NCI-H146 treated with DMSO at 0.1 percent for 48 hours (cell line): ENCODE data around the gene LGALS9.

Source experiments
- DNase-seq: peaks from one replicate; lab custom pipeline; 2025; ENCODE audit not compliant: unreplicated experiment; lab: John Stamatoyannopoulos, UW

Gene LGALS9

DNA sequence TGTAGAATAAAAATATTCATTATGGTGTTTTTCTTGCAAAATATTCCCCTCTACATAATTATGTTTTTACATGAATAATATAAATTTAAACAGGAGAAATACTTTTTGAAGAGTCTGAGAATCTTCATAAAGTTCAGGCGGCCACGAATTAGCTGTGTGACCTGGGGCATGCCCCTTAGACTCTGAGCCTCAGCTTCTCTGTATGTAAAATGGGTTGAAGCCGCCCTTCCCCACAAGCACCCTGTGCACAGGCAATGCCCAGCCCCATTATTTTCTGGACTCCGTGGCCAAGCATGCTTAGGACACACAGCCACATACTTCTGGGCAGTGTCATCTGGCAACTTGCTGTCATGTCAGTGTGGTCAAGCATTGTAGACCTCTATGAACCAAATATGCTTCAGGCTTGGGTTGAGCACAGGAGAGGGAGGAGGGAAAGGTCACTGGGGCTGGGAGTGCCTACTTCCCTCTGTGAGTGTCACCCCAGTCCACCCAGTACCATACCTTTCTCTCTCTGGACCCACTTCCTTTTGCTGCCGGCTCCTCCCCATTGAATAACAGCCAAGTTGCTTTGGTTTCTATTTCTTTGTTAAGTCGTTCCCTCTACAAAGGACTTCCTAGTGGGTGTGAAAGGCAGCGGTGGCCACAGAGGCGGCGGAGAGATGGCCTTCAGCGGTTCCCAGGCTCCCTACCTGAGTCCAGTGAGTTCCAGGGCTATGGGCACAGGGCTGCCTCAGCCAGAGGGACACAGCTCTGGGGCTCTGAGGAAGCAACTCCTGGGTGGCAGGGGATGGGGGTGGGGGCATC, at the start of gene LGALS9:
Gene LGALS9, plus strand, starts transcription at position 582 of the 804 bp plus-strand sequence. Its CDS starts 78 bp downstream, at position 660.
- no peak for DNase-seq

DNA sequence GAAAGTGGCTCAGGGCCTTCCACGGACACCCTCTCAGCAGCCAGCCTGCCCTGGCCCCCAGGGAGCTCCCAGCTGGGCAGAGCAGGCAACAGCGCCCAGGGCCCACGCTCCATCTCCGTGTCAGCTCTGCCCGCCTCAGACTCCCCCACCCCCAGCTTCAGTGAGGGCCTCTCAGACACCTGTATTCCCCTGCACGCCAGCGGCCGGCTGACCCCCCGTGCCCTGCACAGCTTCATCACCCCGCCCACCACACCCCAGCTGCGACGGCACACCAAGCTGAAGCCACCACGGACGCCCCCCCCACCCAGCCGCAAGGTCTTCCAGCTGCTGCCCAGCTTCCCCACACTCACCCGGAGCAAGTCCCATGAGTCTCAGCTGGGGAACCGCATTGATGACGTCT, 48.3 kb upstream of the LGALS9 start:
- DNase-seq, result no peak

DNA sequence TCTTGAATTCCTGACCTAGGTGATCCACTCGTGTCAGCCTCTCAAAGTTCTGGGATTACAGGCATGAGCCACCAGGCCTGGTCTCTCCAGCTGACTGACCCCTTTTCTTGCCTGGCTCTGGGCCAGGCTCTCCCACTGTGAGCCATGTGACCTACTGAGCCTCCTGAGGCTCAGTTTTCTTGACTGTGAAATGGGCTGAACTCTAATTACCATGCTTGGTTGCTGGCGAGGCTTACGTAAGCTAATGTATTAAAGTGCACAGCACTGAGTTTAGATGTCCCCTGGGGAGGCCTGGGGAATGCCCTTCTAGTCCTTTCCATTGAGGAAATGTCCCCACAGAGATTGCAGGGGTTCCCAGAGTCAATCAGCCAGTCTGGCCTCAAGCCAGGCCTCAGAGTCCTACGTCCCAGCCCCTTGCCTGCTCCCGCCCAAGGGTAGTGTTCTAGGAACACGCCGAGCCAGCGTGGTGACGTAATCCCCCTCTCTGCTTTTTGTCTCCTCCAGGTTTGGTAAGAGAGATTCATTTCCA, 45.8 kb upstream of the LGALS9 start:
- DNase-seq, result no peak

DNA sequence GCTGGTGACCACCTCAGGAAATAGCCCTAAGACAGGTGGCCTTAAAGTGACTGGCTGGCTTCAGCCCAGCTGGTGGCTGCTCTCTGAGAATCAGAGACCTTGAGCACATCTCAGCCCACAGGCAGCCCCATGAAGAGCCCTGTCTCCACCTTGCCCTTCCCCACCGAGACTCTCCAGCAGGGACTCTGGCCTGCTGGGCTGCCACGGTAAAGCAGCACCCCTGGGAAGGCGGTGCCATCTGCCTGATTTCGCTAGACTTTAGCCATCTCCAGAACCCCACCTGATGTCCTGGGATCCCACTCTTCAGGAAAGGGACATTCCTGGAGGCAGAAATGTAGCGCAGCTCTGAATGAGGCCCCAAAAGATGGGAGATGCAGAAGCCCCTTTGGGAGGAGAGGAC, 45.2 kb upstream of the LGALS9 start:
- no peak for DNase-seq

DNA sequence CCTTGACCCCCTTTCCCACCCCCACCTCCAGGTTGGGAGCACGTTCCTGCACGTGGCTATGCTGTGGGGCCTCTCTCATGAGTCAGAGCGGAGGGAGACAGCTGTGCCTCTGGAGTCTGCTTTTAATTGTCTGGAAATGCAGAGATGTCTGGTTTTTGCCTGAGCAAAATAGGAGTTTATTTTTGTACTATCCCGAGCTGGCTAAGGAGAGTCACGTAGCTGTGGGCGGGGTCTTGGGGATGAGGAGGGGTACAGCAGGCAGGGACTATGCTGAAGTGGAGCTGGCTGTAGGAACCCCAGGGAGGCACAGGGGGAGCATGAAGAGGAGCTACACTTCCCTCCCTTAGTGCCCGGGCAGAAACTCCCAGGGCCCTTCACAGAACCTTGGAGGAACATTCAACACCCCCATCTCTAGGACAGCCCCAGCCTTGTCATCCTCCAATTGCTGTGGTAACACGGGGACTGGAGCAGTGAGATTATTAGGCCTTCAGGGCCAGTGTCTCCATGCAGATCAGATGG, 44.7 kb upstream of the LGALS9 start:
- DNase-seq, result no peak

DNA sequence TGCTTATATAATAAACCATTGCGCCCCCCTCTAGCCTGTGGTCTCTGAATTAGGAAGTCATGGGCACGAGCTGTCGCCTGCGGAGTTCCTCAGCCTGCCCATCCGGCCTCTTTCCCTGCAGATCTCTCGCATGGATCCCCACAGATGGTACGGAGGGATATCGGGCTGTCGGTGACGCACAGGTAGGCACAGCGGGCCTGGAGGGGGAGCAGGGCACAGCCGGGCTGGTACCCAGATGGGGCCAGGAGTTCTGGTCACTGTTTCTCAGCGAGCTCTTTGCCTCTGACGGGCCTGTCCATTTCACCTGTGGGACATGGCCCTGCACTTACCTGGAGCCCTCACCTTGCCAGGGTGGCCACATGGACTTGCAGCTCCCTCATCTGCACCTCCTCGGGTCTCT, 42.6 kb upstream of the LGALS9 start:
- DNase-seq, result no peak

DNA sequence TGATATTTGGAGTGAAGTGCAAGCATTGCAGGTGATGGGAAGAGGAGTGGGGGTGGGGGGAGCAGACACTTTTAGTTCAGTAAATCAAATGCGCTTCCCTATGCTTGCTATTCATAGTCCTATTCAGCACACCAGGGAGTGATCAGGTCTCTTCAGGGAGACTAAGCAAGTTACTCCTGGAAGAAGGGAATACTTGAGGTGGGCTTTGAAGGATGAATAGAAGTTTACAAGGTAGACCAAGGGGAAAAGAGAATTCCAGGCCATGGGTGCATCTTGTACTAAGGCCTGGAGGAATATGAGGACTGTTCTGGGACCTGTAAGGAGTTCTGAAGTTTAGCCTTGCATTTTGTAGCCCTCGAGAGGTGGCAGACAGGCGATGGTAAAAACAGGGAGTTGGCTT, 40.1 kb upstream of the LGALS9 start:
- DNase-seq, result no peak

DNA sequence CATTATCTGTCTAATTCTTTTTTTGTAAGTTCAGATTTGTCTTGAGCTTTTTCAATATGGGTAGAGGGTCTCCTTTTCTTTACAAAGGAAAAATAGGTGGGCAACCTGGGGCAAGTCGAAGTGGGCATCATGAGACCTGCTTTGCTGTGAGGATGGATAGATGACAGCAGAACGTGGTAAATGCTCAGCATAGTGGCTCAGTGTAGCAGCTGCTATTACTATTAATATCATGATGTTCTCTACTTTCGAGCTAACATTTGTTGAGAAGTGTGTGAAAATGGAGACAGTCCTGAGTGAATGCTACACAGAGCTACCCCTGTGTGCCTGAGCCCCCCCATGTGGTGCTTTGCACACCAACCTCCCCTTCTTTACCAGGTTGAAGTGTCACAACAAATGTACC, 39.0 kb upstream of the LGALS9 start:
- no peak for DNase-seq

DNA sequence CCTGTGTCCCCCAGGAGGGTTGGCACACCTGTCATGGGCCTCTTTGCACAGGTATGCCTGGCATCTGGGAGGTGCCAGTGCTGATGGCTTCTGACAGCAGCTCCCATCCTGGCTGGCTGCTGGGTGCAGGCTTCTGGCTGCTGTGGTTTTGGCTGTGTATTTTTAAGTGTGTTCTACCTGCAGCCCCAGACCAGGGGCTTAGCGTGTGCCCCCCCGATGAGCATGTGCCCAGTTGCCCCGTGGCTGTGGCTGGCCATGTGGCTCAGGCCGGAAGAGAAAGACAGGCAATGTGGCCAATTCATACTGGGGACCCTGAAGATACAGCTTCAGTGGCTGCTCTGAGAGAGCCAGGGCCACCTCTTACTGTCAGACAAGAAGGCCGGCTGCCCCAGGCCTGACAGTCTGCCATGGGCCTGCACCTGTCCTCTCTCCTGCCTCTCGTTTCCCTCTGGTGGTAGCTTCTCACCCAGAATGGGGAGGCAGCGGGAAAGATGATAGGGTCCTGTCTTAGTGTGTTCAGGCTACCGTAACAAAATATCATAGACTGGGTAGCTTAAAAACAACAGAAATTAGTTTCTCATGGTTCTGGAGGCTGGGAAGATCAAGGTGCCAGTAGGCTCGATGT, 37.6 kb upstream of the LGALS9 start:
- DNase-seq, result no peak

DNA sequence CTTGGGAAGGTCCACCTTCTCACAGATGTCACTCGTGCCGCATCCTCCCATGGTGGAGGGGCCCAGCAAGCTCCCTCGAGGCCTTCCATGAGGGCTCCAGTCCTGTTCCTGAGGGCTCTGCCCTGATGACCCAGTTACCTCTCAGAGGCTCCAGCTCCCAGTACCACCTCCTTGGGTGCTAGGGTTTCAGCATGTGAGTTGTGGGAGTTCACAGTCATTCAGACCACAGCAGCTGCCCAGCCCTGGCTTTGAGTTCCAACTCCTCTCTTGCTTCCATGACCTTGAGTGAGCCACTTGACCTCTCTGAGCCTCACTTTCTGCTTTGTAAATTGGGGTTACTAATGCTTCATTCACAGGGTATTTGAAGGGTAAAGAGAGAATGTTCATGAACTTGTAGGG, 37.1 kb upstream of the LGALS9 start:
- no peak for DNase-seq

DNA sequence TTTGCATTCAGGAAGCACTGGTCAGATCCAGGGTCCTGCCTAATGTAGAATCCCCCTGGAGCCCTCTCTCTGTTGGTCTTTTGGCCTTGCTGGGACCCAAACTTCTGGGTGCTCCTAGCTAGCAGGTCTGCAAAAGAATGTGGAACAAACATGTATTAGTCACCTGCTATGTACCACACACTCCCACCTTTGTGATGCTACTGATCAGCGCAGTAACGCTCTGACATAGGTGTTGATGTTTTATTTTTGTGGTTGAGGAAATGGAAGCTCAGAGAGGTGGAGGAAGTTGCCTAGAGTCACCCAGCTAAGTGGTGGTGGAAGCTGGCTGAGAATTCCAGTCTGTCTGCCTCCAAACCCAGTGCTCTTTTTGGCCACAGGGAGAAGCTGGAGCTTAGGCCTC, 35.8 kb upstream of the LGALS9 start:
- no peak for DNase-seq

DNA sequence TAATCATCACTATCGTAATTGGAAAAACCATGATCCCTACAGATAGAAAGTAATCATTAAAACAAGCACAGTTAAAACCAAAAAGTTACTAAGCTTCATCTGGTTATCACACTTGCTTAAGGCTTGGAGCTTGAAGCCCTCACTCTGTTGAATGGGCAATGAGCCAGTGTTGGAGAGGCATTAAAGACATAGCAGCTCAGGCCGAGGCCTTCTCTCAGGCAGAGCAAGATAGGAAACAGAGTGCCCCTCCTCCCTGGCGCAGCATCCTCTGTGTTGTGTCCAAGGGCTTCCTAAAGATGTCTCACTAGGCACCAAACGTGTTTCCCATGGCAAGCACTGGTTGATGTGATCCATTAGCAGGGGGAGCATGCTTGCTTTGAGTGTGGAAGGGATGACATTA, 34.9 kb upstream of the LGALS9 start:
- DNase-seq, result no peak

DNA sequence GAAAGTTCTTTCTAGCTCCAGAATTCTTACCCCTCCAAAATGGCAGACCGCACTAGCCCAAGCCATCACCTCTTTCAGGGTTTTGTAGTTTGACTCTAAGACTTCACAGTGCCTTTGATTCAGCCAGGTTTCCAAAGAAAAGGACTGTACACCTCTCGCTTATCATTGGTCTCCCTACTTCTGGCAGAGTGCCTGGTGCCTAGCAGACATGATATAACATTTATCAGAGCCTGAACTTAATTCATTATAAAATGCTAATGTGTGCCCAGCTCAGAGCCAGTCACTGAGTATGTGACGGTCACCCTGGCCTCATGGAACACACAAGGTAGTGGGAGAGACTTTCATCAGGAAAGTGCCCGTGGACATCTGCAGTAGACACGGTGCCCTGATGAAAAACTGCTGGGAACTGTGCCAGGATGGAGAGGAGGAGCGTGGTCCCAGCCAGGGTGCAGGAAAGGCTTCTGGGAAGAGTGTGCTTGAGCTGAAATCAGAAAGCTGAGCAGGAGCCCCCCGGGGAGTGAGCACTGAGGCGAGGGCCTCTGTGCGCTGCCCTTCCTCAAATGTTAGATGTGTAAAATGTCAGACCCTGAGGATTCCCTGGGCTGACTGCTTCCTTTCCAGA, 34.3 kb upstream of the LGALS9 start:
- no peak for DNase-seq

DNA sequence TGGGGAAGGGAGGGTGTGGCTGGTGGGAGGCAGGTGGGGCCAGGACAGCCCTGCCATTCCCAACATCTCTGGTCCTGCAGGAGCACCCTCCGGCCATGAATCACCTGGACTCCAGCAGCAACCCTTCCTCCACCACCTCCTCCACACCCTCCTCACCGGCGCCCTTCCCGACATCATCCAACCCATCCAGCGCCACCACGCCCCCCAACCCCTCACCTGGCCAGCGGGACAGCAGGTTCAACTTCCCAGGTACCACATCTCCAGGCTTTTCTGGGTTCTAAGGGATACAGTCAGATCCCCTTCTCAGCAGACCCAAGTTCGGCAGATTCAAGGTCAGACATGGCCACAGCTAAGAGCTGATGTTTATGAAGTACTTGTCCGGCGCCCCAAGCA, 33.8 kb upstream of the LGALS9 start:
- no peak for DNase-seq

DNA sequence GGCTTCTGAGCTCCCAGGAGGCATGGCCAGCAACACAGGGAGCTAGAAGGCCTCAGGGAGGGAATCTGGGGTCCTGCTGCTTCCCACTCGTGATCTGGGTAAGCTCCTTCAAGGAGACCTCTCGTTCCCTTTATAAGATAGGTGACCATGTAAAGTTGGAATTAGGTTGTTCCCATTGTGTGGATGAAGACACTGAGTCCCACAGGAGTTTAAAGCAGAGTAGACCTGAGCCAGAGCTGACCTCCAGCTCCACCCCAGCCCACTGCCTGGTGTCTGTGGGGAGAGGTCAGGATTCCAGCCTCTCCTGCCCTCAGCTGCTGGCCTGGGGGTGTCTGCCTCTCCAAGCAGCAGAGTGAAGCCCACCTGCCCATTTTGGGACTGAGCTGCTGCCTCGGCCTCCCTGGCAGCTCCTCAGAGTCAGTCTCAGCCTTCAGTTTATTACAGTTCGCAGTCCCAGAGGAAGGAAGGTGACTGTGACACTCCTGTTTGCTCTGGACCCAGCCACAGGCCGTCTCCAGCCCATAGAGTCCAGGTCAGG, 33.1 kb upstream of the LGALS9 start:
- no peak for DNase-seq

DNA sequence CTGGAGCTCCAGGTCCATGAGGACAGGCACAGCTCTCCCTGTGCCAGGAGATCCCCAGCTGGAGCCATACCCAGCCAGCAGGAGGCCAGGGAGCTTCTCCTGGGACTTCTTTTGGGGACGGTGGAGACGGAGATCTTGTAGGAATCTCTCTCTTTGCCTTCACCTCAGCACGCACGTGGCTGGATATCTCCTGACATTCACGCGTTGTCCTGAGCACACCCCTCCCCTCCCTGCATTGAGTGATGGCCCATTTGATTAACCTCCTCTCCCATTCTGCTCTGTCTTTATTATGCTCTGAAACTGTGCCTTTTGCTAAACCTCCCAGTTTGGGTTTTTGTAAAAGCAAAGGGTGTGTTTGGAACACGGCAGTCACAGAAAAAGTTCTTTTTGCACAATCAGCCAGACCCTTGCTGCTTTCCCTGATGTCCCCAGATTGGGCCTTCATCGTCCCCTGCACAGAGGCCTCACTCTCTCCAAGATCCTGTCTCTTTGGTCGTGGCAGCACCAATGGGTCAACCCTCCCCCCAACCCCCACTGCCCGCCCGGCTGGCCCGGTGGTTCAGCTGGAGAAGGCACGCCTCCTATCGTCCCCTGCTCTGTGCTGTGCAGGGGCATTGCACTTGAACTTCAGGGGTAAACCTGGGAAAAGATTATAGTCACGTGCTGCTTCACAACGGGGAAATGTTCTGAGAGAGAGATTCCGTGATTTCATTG, 32.5 kb upstream of the LGALS9 start:
- DNase-seq, result no peak

DNA sequence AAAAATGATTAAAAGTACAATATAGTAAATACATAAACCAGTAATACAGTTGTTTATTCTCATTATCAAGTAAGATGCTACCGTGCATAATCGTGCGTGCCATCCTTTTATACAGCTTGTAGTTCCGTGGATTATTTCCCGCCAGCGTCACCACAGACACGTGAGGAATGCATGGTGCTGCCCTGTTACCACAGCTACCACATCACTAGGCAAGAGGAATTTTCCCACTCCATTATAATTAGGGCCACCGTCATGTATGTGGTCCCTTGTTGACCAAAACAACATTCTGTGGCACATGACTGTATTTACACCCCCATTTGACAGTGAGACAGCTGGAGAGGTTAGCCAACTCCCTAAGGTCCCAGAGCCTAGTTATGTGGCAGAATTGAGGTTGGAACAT, 30.5 kb upstream of the LGALS9 start:
- no peak for DNase-seq

DNA sequence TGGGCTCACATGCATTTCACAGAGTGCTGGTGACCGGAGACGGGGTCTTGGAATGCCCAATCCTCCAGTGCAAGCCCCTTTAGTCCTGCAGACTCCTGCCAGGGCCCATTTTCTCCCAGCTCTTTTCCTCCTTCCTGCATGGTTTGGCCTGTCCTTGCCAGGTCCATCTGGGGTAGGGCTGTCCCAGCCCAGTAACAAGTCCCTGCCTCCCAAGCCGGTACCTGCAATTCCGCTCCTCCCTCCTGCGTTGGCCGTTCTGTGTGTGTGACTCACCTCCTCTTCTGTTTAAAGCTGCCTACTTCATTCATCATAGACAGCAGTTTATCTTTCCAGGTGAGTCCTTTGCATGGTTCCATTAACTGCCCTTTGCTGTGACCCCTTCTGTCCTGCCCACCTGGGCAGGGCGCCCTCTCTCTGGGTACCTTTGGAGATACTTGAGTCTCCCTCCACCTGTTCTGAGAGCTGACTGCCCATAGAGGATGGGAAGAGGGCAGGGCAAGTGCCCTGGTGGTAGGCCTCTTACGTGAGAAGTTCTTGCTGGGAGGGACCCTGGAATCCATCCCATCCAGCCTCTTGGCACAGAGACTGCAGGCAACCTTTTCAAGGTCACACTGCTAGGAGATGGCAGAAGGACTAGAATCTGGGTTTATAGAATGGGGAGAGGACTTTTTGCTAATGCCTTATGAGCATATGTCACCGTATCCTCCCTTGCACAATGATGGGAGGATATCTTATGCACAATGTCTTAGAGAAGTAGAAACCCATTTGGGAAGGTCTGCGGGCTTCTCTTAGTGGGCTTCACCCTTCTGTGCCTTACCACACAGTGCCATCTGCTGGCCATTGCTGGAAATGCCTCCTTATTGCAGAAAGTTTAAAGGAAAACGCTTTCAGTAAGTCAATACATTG, 29.7 kb upstream of the LGALS9 start:
- DNase-seq, result peak; percentile 57

DNA sequence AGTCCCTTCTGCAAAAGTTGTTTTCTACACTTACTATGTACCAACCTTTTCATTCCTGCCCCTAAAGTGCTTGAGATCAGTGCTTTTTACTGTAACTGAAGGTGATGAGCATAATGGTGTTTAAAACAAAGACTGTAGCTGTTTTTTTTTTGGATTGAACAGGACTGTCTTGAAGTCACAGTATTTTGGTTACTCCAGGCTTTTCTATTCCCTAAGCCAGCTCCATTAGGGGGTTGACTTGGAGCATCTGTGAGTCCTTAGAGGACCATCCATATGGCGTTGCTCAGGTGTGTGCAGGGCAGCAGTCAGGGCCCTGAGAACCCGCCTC, 29.0 kb upstream of the LGALS9 start:
- no peak for DNase-seq
